GM18499 (cell line): ENCODE data around the gene GRID1.
"Not testable (repeated sequence)": the region's sequence is repeated elsewhere in the genome, so short reads cannot be mapped to it uniquely, and the experiment has no call there.

Source experiments
- ATAC-seq: cut with Tn5 transposase; IDR thresholded peaks from one replicate; pipeline ENCODE4 v1.9.1; 2021; ENCODE audit warnings: moderate number of reproducible peaks; ENCODE audit not compliant: insufficient read depth, unreplicated experiment

The GRID1 gene

DNA sequence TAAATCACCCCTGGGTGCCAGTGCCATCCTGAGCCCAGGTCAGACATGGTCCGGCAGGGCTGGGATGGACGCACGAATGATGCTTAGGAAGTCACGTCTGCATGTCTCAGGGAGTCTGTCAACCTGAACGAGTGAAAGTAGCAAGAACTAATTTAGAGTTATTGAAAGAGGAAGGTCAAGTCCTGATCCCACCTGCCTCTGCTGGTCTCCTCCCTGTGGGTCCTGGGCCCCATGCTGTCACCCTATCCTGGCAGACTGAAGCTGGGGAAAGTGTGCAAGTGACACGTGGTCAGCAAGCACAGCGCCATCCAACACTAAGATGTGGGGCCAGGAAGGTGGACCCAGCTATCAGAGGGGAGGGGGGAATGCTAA is 26.1 kb upstream of the GRID1 start:
- peak; percentile 66 for ATAC-seq

DNA sequence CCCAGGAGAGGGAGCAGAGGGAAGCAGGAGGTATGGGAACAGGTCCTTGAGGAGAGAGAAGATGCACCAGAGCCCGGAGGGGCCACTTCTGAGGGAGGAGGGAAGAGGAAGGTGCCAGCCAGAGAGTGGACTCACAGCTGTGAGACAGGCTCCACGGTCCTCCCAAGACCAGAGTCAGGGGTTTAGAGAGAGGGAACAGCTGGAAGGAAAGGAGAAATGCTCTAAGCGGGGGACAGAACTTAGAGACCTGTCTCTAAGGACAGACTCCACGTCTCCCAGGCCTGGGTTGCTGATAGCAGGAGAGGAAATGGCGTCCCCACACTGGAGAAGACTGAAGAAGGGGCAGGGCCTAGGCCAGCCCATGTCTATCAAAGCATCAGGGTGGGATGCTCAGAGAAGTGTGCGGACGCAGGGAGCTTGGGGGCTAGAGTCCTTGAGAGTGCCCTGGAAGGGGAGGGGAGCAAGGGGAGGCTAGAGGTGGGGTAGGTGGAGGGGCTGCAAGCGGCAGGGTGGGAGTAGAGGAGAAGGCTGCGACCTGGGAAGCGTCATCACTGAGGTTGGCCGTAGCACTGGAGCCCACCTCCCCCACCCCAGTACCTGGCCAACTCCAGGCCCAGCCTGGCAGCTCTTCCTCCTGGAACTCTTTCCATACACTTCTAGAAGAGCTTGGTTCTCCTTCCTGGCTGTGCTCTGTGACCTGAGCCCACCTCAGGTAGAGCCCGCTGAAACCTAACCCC is 25.6 kb upstream of the GRID1 start:
- ATAC-seq = no peak

DNA sequence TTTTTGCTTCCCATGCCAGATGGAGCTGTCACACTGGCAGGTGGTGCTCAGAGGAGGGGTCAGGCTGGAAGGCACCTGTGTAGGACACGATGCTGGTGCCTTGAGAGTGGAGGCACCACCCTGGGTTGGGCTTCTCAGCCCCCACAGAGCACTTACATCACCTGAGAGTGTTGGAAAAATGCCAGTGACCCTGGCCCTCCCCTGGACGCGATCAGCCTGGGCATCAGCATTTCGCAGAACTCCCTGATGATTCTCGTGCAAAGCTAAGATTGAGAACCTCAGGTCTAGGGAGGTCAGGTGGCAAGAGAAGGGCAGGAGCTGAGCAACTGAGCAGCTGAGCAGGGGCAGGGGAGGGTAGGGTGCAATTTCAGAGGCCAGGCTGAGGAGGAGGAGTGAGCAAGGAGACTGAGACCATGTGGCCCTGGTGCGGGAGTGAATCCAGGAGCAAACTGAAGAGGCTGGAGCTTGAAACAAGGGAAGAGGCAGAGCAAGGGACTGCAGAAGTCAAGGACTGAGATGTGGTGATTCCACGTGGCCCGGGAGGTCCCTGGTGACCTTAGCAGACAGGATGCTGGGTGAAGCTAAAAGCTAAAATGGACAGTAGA is 24.7 kb upstream of the GRID1 start:
- ATAC-seq = no peak

DNA sequence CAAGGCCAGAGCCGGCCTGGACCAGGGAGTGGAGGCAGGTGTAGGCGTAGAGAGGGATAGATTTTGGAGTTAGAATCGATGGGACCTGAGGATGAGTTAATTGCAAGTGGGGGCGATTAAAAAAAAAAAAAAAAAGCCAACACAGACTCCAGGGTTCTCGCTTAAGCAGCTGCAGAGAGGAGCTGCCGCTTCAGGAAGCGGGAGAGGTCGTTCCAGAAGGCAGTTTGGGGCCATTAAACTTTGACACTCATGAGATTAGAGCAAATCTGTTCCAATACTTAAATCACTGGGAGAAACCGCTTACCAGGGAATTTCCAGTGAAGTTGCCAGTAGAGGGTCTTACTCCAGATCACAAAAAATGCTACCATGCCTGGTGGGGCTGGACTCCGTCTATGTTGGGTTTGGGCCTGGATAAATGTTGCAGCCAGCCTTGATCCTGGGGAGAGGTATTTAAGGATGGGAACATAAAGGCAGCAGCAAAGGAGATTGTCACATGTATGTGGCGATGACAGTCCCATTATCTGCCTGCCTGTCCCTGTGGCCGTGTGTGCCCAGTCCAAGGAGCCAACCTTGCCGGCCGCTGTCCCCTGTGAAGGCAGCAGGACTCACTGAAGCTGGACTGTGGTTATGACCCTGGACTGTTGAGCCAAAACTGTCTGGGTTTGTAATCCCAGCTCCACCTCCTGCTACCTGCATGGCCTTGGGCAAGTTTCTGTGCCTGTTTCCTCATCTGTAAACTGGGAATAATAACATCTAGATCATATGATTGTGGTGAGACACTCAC is 23.9 kb upstream of the GRID1 start:
- no peak for ATAC-seq

DNA sequence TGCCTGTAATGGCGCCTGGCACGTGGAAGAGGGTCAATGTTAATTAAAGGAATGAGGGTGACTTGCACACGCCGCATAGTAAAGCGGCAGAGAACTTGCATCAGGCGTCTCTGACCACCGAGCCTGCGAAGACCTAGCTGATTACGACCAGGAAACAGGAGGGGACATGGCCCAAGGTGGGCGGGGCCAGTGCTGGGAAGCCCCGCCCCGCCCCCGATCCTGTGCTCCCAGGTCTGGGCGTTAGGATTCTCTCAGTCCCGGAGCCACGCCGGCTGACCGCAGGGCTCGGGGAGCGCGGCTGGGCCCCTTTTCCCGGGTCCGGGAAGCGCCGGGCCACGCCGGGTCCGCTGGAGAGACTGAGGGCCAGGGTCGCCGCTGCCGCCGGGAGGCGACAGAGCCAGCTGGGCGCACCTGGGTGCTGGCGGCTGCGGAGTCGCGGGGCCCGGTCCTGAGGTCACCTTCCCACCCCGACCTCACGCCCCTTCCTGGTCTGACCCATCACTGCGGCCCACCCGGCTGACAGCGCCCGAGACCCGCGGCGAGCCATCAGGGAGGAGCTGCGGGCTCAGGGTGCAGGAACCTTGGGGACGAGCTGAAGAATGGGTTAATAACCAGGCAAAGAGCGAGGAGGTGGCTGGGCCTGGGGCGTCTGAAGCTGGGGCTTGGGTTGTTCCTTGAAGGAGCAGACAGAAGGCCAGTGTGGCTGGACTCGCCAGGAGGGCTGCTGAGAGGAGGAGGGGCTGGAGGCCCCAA is 23.0 kb upstream of the GRID1 start:
- no peak for ATAC-seq

DNA sequence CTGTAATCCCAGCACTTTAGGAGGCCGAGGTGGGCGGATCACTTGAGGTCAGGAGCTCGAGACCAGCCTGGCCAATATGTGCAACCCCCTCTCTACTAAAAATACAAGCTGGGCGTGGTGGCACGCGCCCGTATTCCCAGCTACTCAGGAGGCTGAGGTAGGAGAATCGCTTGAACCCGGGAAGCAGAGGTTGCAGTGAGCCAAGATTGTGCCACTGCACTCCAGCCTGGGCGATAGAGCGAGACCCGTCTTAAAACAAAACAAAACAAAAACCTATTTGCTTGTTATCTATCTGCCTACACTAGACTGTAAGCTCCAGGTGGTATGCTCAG is 22.5 kb upstream of the GRID1 start:
- not testable (repeated sequence) for ATAC-seq

DNA sequence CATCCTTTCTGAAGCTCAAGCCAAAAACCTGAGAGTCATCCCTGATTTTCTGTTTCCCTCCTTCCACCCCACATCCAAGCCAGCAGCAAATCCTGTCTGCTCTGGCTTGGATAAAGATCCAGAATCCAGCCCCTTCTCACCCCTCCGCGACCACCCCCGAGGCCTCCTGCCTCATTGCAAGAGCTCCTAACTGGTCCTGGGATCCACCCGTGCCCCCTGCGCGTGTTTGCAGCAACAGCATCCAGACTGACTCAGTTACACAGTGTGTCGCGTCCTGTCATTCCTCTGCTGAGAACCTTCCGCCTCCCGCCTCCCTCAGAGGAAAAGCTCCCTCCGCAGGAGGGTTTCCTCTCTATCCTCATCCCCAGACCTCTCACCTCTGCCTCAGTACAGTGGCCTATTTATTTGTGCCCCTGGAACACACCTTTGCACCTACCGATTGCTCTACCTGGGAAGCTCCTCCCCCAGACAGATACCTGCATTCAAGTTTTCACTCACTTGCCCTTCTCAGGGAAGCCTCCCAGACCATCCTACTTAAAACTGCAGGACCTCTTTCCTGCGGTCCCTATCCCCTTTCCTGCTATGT is 21.6 kb upstream of the GRID1 start:
- no peak for ATAC-seq

DNA sequence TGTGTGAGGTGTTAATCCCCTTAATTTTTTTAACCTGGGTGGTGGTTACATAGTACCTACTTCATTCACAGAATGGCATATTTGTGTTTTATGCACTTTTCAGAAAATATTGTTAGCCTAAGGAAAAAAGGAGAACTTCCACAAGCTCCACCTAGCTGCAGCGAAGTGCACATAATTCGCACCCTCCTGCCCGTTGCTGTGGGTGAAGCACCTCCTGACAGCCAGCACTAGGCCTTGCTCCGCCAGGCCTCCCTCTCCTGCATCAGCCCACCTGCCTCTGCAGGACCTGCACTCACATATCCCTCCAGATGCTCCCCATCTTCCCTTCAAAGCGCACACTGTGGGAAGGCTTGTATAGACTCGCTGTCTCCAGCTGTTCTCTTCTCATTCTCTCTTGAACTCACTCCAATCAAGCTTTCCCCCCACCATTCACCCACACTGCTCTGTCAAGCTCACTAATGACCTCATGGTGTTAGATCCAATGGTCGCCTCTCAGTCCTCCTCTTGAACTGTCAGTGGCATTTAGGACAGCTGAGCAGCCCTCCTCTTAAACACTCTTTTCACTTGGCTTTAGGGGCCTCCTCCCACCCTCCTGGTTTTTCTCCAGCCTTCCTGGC is 20.7 kb upstream of the GRID1 start:
- ATAC-seq = no peak

DNA sequence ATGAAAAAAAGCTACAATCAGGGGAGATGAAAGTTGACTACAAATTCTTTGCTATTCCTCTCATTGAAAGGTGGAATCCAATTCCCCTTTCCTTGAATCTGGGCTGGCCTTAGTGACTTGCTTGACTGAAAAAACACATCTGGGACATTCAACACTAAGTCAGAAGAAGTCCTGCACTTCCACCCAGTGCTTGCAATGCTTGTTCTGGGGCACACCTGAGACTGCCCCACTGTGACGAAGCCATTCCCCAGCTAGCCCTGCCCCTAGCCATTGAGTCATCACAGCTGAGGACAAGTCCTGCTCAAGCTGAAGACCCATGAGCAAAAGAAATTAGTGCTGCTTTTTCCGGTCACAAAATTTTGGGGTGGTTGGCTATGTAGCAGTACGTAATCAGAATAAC is 19.2 kb upstream of the GRID1 start:
- ATAC-seq = no peak

DNA sequence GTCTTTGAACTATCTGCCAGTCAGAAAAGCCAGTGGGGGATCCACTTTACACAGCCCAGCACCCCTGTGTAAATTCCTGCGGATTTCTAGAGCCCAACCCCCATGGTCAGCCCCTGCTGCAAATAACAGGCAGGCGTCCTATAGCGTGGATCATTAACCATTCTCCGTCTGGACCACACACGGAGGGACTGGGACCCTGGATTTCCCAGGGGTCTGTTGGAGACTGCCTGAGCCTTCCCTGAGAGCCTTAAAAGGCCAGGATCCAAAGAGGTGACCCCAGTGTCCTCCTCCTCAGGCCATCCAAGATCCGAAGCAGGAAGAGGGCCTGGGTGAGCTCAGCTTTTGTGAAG is 11.2 kb upstream of the GRID1 start:
- ATAC-seq = no peak

DNA sequence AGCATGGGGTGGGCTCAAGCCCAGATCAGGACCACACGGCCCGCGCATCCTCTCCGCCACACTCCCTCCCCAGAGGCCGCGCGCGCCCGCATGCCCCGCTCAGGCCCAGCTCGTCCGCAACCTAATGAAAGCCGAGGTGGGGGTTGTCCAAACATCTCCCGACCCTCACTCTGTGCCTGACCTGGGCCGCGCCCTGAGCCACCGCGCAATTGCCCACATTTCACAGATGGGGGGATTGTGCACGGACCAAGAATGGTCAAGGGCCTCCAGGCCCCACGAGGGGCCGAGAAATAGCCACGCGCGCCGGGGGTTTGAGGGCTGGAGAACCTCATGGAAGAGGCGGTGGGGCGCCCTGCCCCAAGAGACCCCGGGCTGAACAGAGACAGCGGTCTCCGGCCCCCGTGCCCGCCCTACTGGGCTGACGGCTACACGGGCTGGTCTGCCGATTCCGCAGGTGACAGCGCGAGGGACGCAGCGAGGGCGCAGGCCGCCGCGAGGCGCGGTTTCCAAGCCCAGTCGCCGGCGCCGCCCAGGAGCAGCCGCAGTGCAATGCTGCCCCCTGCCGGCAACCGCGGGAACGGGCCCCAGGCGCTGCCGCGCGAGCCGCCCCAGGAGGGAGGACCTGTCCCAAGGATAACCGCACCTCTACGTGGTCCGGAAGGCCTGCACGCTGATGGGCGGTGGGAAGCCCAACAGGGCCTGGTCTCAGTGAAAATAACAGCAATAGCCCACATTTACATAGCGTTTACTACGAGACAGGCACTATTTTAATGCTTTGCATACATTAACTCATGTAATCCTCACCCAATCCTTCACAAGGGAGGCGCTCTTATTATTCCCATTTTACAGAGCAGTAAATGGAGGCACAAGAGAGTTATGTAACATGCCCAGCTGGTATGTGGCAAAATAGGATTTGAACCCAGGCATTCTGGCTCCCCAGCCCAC is 10.5 kb upstream of the GRID1 start:
- ATAC-seq = peak; percentile 79

DNA sequence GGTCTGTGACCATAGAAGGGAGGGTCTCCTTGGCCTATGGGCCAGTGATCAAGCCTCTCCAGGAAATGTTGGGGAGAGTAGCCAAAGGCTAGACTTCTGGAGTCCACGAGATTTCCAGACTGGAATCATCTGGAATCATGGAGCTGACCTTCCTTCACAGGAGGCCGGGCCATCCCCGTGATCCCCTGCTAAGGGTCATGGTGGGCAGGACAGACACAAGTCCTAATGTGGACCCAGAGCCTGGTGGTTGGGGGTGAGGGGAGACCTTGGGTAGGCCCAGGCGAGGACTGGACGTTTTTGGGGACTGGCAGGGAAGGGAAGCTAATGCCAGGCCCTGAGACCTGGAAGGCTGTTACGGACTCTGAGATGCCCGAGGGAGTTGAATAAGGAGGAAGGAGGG is 9.8 kb upstream of the GRID1 start:
- ATAC-seq = no peak

DNA sequence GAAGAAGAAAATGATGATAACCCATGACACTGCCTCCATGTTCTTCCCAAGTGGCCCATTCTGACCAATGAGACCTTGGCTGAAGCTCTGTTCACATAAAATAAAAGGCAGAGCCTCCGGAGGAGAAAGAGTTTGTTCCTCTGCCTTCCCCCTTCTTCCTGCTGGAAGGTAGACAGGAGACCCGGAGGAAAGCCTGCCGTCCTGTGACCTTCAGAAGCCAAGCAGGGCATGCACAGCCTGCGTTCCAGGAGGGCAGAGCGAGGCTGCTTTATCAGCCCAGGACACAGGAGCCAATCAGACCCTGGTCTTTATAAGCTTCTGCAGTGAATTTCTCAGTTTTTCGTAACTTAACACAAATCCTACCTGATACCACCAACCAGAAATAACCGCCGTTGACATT is 8.6 kb upstream of the GRID1 start:
- ATAC-seq = no peak

DNA sequence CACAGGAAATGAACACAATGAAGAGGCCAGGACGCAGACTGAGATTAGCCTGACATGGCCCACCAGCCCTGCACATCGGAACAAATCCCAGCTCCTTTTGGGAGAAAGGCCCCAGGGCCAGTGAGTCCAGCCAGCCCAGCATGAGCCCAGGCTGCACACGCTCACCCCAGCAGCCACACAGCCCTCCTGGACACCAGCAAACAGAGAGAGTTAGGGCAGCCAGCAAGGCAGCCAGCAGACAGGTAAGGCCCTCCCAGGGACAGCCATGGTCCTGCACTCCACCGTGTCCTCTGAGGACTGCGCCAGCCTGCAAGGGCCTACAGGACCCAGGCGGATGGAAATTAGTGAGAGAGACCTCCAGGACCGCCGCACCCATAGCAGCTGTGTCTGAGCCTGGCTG is 8.1 kb upstream of the GRID1 start:
- no peak for ATAC-seq

DNA sequence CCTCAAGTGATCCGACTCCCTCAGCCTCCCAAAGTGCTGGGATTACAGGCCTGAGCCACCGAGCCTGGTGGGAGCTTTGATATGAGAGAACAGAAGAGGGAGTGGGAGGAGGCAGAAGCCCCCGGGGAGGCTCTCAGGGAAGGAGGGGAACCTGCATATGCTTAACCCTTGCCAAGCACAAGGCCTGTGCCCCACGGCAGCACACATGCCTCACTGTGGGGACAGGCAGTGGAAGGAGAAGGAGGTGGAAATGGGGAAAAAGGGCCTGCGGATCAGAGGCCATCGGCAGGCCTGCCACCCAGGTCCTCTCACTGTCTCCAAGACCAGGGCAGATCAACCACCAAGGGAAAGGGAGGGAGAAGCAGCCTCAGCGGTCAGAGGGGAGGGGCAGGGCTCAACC is 7.2 kb upstream of the GRID1 start:
- ATAC-seq = no peak

DNA sequence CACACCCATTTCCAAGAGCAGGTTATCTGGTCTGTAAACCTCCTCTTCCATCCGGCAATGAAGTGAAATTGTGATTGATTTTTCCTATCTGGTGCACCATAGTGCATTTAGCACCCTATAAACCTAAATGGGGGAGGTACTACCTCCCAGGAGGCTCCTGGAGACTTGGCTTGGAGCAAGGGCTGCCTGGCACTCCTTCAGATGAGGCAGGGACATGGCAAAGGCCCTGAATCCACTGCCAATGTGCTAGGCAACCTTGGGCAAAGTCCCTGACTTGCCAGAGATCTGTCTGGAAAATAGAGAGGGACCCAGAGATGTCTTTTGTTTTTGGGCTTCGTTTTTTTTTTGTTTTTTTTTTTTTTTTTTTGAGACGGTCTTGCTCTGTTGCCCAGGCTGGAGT is 6.7 kb upstream of the GRID1 start:
- no peak for ATAC-seq

DNA sequence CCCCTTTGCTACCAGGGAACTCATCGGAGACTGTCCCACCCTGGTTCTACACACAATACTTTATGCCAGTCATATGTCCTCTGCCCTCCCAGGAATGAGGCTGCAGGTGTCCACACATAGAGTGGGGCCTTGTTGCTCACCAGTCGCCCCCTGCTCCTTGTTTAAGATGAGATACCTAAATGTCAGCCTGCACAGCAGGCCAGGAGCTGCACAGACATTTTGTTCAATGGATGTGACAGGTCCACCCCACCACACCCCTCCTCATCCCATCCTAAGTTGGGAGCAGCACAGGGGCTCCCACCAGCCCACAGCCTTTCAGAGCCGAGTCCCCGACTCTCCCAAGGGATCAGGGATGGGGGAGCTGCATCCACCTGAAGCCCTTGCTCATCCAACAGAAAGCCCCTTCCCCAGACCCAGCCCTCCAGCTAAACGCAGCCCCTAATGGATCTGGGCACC is 6.2 kb upstream of the GRID1 start:
- no peak for ATAC-seq

DNA sequence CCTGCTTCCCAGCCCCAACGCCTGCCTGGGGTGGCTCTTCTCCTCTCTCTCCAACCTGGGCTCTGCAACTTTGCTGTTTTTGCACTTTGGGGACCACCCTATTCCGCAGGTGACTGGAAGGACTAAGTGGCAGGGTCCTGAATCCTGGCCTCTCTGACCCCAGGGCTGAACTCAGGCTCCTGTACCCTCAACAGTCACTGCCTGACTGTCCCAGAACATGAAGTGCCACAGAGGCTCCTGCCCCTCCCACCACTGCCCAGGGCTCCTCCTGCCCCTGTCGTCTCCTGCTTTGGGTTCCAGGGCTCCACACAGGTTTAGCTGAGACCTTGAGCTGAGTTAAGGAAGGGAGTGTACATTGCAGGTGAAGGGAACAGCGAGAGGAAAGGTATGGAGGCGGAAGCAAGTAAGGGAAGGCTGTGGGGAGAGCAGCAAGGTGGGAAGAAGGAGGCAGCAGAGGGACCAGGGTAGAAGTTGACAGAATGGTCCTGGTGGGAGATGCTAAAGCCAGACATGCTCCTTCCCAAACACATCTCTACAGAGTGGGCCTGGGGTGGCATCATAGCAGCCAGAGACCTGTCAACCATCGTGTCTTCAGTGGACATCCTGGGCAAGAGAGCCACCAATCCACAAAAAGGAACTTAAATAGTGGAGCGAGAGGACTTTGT is 5.7 kb upstream of the GRID1 start:
- ATAC-seq = no peak

DNA sequence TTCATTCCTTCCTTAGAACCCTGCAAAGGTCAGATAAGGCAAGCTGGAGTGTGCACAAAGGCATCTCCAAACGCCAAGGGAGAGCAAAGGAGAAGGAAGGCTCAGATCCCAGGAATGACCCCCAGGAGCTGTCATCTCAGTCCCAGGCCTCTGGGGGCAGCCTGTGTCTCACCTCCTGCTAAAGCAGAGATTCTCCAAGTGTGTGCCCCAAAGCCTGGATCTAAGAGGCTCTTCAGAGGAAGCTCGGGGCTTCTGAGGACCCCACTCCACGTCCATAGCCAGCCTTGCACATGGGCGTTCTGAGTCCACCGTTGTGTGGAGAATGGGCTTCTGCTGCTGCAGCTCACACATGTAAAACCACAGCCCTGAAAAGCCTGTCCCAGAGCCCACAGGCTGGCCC is 5.1 kb upstream of the GRID1 start:
- no peak for ATAC-seq
